NCI-H82 (cell line): ENCODE results near the gene SPINK9.

Source experiments
- DNase-seq: peaks from one replicate; lab custom pipeline; 2025; lab: John Stamatoyannopoulos, UW

Gene SPINK9

GRCh38 chr5:148368299-148368698 lies 32.9 kb downstream of the SPINK9 start:
- DNase-seq, result no peak

DNA sequence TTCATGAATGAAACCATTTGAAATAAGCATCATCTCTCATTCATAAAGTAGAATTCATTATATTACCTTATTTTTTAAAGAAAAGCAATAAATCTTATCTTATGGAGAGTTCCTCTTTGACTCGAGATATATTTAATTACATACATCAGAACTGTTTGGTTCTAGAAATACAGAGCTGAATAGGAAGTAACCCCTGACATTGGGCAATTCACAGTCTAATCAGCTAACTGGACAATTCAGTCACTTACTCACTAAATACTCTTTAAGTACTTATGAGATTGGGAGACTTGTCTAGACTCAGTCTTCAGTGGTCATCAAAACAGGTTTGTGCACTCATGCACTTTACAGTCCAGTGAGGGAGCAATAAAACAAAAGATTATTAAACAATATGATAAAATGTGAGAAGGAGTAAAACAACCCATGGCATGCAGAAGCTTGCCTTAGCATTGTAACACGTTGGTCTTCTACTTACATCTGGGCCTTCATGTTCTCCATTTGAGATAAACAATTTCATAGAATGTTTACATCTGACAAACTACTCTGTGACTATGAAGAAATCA lies 36.9 kb downstream of the SPINK9 start:
- DNase-seq, result peak; percentile 19

DNA sequence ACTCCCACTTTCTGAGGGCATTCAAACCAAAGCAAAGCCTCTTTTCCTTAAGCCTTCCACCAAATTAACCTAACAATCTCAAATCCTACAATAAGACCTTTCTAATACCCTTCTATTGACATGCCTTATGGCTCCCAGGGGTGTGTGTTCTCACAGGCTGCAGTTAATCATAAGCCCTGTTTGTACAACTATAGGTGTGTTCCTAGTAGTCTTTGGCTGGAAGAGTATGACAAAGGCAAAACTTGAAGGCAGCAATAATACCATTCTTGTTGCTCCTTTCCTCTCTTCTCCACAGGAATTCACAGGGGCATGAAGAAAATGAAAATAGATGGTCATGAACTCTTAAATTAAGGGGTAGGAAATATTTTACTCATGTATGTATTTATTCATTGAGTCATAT lies 37.5 kb downstream of the SPINK9 start:
- DNase-seq, result peak; percentile 90

- peak; percentile 82 for DNase-seq
These were observed 39.5 kb downstream of the SPINK9 start for GRCh38 chr5:148374690-148375360.

- DNase-seq, result no peak
These were observed 40.8 kb downstream of the SPINK9 start for GRCh38 chr5:148376198-148376597.

DNA sequence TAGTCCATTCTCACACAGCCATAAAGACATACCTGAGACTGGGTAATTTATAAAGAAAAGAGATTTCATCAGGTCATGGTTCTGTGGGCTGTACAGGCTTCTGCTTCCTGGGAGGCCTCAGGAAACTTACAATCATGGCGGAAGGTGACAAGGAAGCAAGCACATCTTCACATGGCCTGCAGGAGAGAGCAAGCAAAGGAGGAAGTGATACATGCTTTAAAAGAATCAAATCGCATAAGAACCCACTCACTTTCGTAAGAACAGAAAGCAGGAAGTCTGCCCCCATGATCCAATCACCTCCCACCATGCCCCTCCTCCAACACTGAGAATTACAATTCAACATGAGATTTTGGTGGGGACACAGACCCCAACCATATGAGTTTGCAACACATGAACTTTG lies 43.3 kb downstream of the SPINK9 start:
- DNase-seq, result no peak

DNA sequence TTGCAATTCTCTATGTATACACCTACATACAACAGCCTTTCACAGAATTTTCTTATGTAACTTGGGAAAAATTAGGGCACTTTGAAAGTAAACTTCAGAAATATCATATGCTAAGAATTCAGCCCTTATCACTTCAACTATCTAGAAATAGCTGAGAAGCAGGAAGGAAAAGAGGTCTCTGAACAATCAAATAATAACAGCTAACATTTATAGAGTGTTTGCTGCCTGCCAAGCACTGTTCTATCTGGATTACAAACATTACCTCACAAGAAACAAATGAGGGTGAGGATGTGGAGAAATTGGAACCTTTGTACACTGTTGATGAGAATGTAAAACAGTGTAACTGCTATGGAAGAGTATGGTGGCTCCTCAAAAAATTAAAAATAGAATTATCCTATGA lies 44.0 kb downstream of the SPINK9 start:
- no peak for DNase-seq

- no peak for DNase-seq
These were observed 46.5 kb downstream of the SPINK9 start for GRCh38 chr5:148381906-148382305.

DNA sequence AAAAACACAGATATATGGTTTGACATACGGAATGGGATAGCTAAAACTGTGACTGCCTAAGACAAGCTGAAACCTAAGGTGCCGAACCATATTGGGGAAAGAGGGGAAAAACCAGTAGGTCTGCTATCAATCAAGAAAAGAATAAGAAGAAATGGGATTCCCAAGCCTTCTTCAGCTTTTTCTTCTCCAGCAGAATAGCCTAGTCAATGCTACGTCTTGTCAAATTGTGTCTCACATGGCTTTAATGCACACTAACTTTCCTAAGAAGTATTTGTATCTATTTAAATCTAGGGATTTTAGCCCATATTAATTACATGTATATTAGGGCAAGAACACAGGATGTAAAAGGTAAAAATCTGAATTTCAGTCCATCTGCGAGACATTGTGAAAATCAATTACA lies 47.6 kb downstream of the SPINK9 start:
- DNase-seq, result peak; percentile 12

- peak; percentile 97 for DNase-seq
These were observed 48.4 kb downstream of the SPINK9 start, which contains the start of gene FBXO38 for GRCh38 chr5:148383564-148384379. TSS of gene FBXO38 (plus strand) at chr5:148383958. CDS start at chr5:148394777, 10,819 bp downstream.

- DNase-seq, result no peak
These were observed 49.0 kb downstream of the SPINK9 start for GRCh38 chr5:148384380-148384737.

DNA sequence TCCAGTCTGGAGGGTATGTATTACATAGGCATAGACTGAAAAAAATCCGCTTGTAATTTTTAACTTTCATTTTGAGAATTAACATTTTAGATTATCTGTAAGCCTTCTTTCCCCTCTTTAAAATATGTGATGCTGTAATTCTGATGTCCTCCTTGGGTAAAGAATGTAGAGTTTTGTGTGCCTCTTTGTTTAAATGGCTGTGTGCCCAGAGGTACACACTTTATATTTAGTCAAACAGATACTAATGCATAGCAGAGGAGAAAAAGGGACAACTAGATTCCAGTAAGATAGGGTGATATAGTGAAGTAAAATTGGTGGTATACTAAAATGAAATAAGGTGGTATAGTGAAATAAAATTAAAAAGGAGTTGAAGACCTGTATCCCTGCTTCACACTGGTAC lies 49.7 kb downstream of the SPINK9 start:
- DNase-seq, result no peak

GRCh38 chr5:148386041-148386440 lies 50.7 kb downstream of the SPINK9 start:
- DNase-seq, result no peak

DNA sequence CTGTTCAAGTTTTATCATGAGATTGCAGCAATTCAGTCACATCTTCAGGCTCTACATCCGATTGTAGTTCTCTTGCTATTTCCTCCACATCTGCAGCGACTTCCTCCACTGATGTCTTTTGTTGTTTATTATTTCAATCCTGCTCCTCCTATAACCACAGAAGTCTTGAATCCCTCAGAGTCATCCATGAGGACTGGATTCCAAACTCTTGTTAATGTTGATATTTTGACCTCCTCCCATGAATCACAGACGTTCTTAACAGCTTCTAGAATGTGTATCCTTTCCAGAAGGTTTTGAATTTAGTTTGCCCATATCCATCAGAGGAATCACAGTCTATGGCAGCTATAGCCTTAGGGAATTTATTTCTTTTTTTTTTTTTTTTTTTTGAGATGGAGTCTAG lies 52.0 kb downstream of the SPINK9 start:
- no peak for DNase-seq

DNA sequence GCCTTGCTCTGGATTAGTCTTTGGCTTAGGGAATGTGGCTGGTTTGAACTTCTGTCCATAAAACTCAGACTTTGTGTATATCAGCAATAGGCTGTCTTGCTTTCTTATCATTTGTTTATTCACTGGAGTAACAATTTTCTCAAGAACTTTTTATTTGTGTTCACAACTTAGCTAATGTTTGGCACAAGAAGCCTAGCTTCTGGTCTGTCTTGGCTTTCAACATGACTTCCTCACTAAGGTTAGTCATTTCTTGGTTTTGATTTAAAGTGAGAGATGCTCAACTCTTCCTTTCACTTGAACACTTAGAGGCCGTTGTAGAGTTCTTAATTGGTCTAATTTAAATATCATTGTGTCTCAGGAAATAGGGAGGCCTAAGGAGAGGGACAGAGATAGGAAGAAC lies 53.3 kb downstream of the SPINK9 start:
- DNase-seq, result no peak
